GM19043 (cell line): ENCODE measurements around the gene SLC6A16.
A peak's percentile ranks its signal among the peaks of the same experiment; 100 is the strongest.
"Not testable (repeated sequence)": the region's sequence is repeated elsewhere in the genome, so short reads cannot be mapped to it uniquely, and the experiment has no call there.

Experiments used
- ATAC-seq: cut with Tn5 transposase; IDR thresholded peaks from one replicate; pipeline ENCODE4 v1.9.1; 2021; ENCODE audit warnings: low read depth; ENCODE audit not compliant: unreplicated experiment

Gene SLC6A16

GRCh38 chr19:49332691-49333417 lies 7.9 kb upstream of the SLC6A16 start:
- ATAC-seq = not testable (repeated sequence)

- ATAC-seq = peak; percentile 35
These were observed 6.6 kb upstream of the SLC6A16 start for GRCh38 chr19:49331616-49332055.

GRCh38 chr19:49331187-49331586 lies 6.2 kb upstream of the SLC6A16 start:
- not testable (repeated sequence) for ATAC-seq

GRCh38 chr19:49328741-49329140 lies 3.8 kb upstream of the SLC6A16 start:
- no peak for ATAC-seq

GRCh38 chr19:49327878-49328544 lies 3.0 kb upstream of the SLC6A16 start:
- ATAC-seq = no peak

- ATAC-seq = no peak
These were observed 1.2 kb upstream of the SLC6A16 start for GRCh38 chr19:49326165-49326704.

GRCh38 chr19:49325756-49326155 lies 765 bp upstream of the SLC6A16 start:
- not testable (repeated sequence) for ATAC-seq

GRCh38 chr19:49318296-49318695 lies 6.7 kb downstream of the SLC6A16 start:
- ATAC-seq = no peak

- ATAC-seq = no peak
These were observed 8.7 kb downstream of the SLC6A16 start for GRCh38 chr19:49316284-49316683.

GRCh38 chr19:49315111-49315510 lies 9.9 kb downstream of the SLC6A16 start:
- no peak for ATAC-seq

GRCh38 chr19:49309087-49309486 lies 15.9 kb downstream of the SLC6A16 start:
- no peak for ATAC-seq

GRCh38 chr19:49306734-49307133 lies 18.3 kb downstream of the SLC6A16 start:
- ATAC-seq = not testable (repeated sequence)

- ATAC-seq = no peak
These were observed 23.1 kb downstream of the SLC6A16 start for GRCh38 chr19:49301866-49302252.

- no peak for ATAC-seq
These were observed 23.7 kb downstream of the SLC6A16 start for GRCh38 chr19:49301165-49301865.

- ATAC-seq = not testable (repeated sequence)
These were observed 26.3 kb downstream of the SLC6A16 start for GRCh38 chr19:49298653-49299052.

GRCh38 chr19:49297403-49297802 lies 27.6 kb downstream of the SLC6A16 start:
- ATAC-seq = no peak

GRCh38 chr19:49295208-49295880 lies 29.6 kb downstream of the SLC6A16 start:
- ATAC-seq = no peak

GRCh38 chr19:49294401-49294800 lies 30.6 kb downstream of the SLC6A16 start:
- ATAC-seq = no peak

GRCh38 chr19:49290517-49290916 lies 34.5 kb downstream of the SLC6A16 start:
- ATAC-seq = no peak

- ATAC-seq = not testable (repeated sequence)
These were observed 35.7 kb downstream of the SLC6A16 start for GRCh38 chr19:49289286-49289685.

- not testable (repeated sequence) for ATAC-seq
These were observed 36.8 kb downstream of the SLC6A16 start for GRCh38 chr19:49288205-49288604.
